Spleen (tissue), 7 donors: ENCODE data around the gene NRIP2.
A peak's percentile ranks its signal among the peaks of the same experiment; 100 is the strongest.

Source experiments
- CTCF ChIP-seq, 11 experiments: fragments of 200-600 bp in 7 of 11; fragments of 450-650 bp in 4 of 11; sonication (generic) in 4 of 11; IDR thresholded peaks in 8 of 11; conservative IDR thresholded peaks in 3 of 11; 1 replicate in 7 of 11; 2 replicates in 4 of 11; pipeline versions ENCODE4 v1.4.0 to v1.8.0; 2016 to 2021; ENCODE audit warnings: antibody characterized with exemption in 11 of 11, inconsistent platforms in 4 of 11, mild to moderate bottlenecking in 1 of 11
- POLR2A ChIP-seq, 3 donors: fragments of 450-650 bp; IDR thresholded peaks; one replicate each; pipeline ENCODE4 v1.5.1; 2017; ENCODE audit warnings: antibody characterized with exemption in 3 of 3, mild to moderate bottlenecking in 1 of 3
- POLR2AphosphoS5 ChIP-seq, 3 donors: sonication (generic); formaldehyde crosslinking; IDR thresholded peaks; one replicate each; pipeline ENCODE4 v1.5.1; 2017; ENCODE audit warnings: antibody characterized with exemption in 3 of 3
- donor health status: DM: no; HTN: no; CAD: no; lungs with moderate emphysema.
- donor health status: DM: no; HTN: no; CAD: no.
- donor health status: DM: no; HTN: no; CAD: no.

- TF ChIP-seq CTCF (IDR thresholded peaks at IDR 0.05 in 8 of 11, conservative IDR thresholded peaks at IDR 0.05 in 3 of 11) (peak in 10 of 11 experiments; percentile 30 to 68 (median 57)), POLR2A (IDR thresholded peaks at IDR 0.05) (no peak), POLR2AphosphoS5 (IDR thresholded peaks at IDR 0.05) (no peak)
Measured at GRCh38 chr12:2813214-2814185, 21.3 kb downstream of the NRIP2 start.
